ENCODE data around the gene NDOR1. TPM values are rescaled to one million over a fixed set of nuclear protein-coding genes. Genes with fewer than 3 reads are reported as not detected.

NDOR1 gene
- total and polyA plus RNA-seq, 5 donors from 2014 or later: 3.9 to 30.0 (median 5.3) TPM

GRCh38 chr9:137213160-137214060, 7.9 kb downstream of the NDOR1 start:
- Mint-ChIP-seq H3K27me3 (no peaks in the 10 kb centered on the region), H3K4me1 (peaks cover 0 to 2% (median 0%) of the 10 kb centered on the region in 4 donors), H3K36me3 (peaks cover 6% of the 10 kb centered on the region), H3K4me3 (no peak overlapping the region), H3K27ac (no peak overlapping the region), H3K9me3 (peaks cover 0 to 1% (median 0%) of the 10 kb centered on the region in 7 donors)
- H3K9me3 ChIP-seq (ENCODE audit: control insufficient read depth in 2 of 2, low read length in 2 of 2): no peaks in the 10 kb centered on the region
- ATAC-seq (ENCODE audit: low read depth in 2 of 2): no peak
- peaks cover 5% of the 10 kb centered on the region for H3K36me3 ChIP-seq (ENCODE audit: control insufficient read depth, insufficient read depth, low read length)
- H3K27me3 ChIP-seq (ENCODE audit: control insufficient read depth, insufficient read depth, low read length): no peaks in the 10 kb centered on the region
- H3K4me3 ChIP-seq (ENCODE audit: low read depth, low read length): no peak overlapping the region
- no peak for DNase-seq
- H3K27ac ChIP-seq (ENCODE audit: insufficient read depth, low read length, poor library complexity, severe bottlenecking): no peak overlapping the region
- no peaks in the 10 kb centered on the region for H3K4me1 ChIP-seq (ENCODE audit: control insufficient read depth, insufficient read depth, low read length, poor library complexity, severe bottlenecking)

DNA sequence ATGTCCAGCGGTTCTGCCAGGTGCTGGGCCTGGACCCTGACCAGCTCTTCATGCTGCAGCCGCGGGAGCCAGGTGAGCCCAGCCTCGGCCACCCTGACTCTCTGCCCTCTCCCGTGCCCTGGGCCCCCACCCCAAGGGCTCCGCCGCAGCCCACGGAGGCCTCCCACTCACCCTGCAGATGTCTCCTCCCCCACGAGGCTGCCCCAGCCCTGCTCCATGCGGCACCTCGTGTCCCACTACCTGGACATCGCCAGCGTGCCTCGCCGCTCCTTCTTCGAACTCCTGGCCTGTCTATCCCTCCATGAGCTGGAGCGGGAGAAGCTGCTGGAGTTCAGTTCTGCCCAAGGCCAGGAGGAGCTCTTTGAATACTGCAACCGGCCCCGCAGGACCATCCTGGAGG, 9.1 kb downstream of the NDOR1 start:
- Mint-ChIP-seq H3K4me1 (peaks cover 0 to 2% (median 0%) of the 10 kb centered on the region in 4 donors), H3K4me3 (peak overlapping the region in 1 of 4 donors; percentile 56), H3K9me3 (peaks cover 0 to 1% (median 0%) of the 10 kb centered on the region in 7 donors), H3K27me3 (no peaks in the 10 kb centered on the region), H3K27ac (no peak overlapping the region), H3K36me3 (no peaks in the 10 kb centered on the region)
- no peak overlapping the region for H3K27ac ChIP-seq (ENCODE audit: insufficient read depth, low read length, poor library complexity, severe bottlenecking)
- DNase-seq (no peak), ATAC-seq (ENCODE audit: low read depth in 2 of 2) (no peak)
- peaks cover 5% of the 10 kb centered on the region for H3K36me3 ChIP-seq (ENCODE audit: control insufficient read depth, insufficient read depth, low read length)
- H3K27me3 ChIP-seq (ENCODE audit: control insufficient read depth, insufficient read depth, low read length): no peaks in the 10 kb centered on the region
- no peaks in the 10 kb centered on the region for H3K4me1 ChIP-seq (ENCODE audit: control insufficient read depth, insufficient read depth, low read length, poor library complexity, severe bottlenecking)
- H3K4me3 ChIP-seq (ENCODE audit: low read depth, low read length): no peak overlapping the region
- no peaks in the 10 kb centered on the region for H3K9me3 ChIP-seq (ENCODE audit: control insufficient read depth in 2 of 2, low read length in 2 of 2)

GRCh38 chr9:137215196-137215986, 9.9 kb downstream of the NDOR1 start:
- peaks cover 0 to 1% (median 0%) of the 10 kb centered on the region in 7 donors for H3K9me3 Mint-ChIP-seq
- Histone ChIP-seq H3K27ac (ENCODE audit: insufficient read depth, low read length, poor library complexity, severe bottlenecking) (no peak overlapping the region), H3K27me3 (ENCODE audit: control insufficient read depth, insufficient read depth, low read length) (no peaks in the 10 kb centered on the region), H3K36me3 (ENCODE audit: control insufficient read depth, insufficient read depth, low read length) (peaks cover 3% of the 10 kb centered on the region), H3K4me1 (ENCODE audit: control insufficient read depth, insufficient read depth, low read length, poor library complexity, severe bottlenecking) (no peaks in the 10 kb centered on the region), H3K9me3 (ENCODE audit: control insufficient read depth in 2 of 2, low read length in 2 of 2) (no peaks in the 10 kb centered on the region), H3K4me3 (ENCODE audit: low read depth, low read length) (no peak overlapping the region)
- ATAC-seq (ENCODE audit: low read depth in 2 of 2): no peak
- no peaks in the 10 kb centered on the region for H3K36me3 Mint-ChIP-seq
- H3K27ac Mint-ChIP-seq: no peak overlapping the region
- DNase-seq: no peak
- no peaks in the 10 kb centered on the region for H3K27me3 Mint-ChIP-seq
- H3K4me3 Mint-ChIP-seq: no peak overlapping the region
- H3K4me1 Mint-ChIP-seq: peaks cover 0 to 2% (median 0%) of the 10 kb centered on the region in 4 donors

DNA sequence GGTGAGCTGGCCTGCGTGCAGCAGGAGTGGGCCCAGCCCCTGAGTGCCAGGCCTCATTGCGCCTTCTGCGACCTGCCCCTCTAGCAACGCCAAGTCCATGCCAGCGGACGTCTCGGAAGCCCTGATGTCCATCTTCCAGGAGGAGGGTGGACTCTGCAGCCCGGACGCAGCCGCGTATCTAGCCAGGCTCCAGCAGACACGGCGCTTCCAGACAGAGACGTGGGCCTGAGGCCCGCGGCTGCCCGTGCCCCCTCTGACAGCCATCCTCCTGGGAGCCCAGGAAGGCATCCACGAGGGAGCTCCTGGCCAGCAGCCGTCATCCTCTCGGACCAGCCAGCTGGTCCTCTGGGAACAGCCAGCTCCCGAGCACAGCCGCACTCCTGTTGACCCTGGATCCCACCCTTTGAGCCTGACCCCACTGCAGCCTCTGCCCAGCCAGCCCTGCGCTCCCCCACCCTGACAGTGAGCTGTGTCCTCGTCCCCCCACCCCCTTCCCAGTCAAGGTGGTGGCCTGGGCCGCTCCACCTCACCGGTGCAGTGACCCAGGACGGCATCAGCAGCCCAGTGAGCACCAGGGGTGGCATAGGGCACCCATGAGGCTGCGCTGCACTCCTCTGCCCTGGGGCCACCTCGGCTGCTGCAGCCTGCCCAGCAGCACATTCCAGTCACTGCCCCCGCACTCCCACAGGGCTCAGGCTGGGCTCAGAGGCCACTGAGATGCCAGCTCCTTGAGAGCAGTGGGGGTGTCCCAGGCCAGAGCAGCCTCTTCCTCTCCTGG, 10.9 kb downstream of the NDOR1 start:
- no peaks in the 10 kb centered on the region for H3K9me3 ChIP-seq (ENCODE audit: control insufficient read depth in 2 of 2, low read length in 2 of 2)
- no peaks in the 10 kb centered on the region for H3K4me1 ChIP-seq (ENCODE audit: control insufficient read depth, insufficient read depth, low read length, poor library complexity, severe bottlenecking)
- H3K27me3 ChIP-seq (ENCODE audit: control insufficient read depth, insufficient read depth, low read length): no peaks in the 10 kb centered on the region
- Mint-ChIP-seq H3K9me3 (peaks cover 0 to under 1% (median 0%) of the 10 kb centered on the region in 7 donors), H3K36me3 (no peaks in the 10 kb centered on the region), H3K4me3 (no peak overlapping the region), H3K27ac (no peak overlapping the region), H3K4me1 (no peaks in the 10 kb centered on the region), H3K27me3 (no peaks in the 10 kb centered on the region)
- H3K36me3 ChIP-seq (ENCODE audit: control insufficient read depth, insufficient read depth, low read length): no peaks in the 10 kb centered on the region
- ATAC-seq (ENCODE audit: low read depth in 2 of 2) (no peak), DNase-seq (no peak)
- H3K27ac ChIP-seq (ENCODE audit: insufficient read depth, low read length, poor library complexity, severe bottlenecking): no peak overlapping the region
- H3K4me3 ChIP-seq (ENCODE audit: low read depth, low read length): no peak overlapping the region

DNA sequence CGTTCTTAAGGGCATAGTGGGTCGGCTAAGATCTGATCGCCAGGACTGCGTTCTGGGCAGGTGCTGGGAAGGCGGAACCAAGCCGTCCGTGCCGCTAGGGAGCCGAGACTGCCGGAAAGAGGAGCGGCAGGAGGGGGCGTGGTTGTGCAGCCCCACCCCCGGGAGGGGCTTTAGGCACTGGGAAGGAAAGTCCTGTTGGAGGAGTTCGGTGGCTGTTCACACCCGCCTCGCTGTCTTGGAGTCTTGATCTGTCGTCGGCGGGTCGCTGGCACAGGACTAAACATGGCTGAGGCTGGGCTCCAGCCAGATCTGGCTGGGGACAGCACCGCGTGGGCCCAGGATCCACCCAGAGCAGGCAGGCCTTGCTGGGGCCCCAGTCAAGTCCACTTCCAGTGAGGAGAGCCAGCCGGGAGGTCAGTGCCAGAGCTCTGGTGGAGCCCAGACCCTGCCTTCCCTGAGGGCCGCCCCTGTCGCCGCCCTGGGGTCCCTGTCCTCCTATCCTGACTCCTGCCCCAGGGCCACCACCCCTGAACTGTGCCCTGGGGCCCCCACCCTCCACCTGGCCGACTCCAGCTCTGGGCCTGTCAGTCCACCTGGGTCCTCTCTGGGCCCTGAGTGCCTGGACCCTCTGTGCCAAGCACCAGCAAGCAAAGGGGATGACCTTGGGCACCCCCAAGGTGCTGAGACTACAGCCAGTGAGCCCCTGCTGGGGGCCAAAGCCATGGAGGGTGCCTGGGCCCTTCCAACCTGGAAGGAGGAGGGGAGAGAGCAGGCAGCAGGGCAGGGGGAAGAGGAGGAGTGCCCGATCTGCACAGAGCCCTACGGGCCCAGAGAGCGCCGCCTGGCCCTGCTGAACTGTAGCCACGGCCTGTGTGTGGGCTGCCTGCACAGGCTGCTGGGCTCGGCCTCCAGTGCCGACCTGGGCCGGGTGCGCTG, 12.0 kb downstream of the NDOR1 start:
- ATAC-seq (ENCODE audit: low read depth in 2 of 2): no peak
- H3K27me3 ChIP-seq (ENCODE audit: control insufficient read depth, insufficient read depth, low read length): no peaks in the 10 kb centered on the region
- no peak overlapping the region for H3K27ac Mint-ChIP-seq
- no peak for DNase-seq
- H3K27me3 Mint-ChIP-seq: no peaks in the 10 kb centered on the region
- peaks cover 4% of the 10 kb centered on the region for H3K4me1 ChIP-seq (ENCODE audit: control insufficient read depth, insufficient read depth, low read length, poor library complexity, severe bottlenecking)
- no peaks in the 10 kb centered on the region for H3K9me3 Mint-ChIP-seq
- no peaks in the 10 kb centered on the region for H3K4me1 Mint-ChIP-seq
- no peaks in the 10 kb centered on the region for H3K36me3 ChIP-seq (ENCODE audit: control insufficient read depth, insufficient read depth, low read length)
- H3K4me3 Mint-ChIP-seq: peak overlapping the region in 1 of 4 donors; percentile 47
- no peaks in the 10 kb centered on the region for H3K9me3 ChIP-seq (ENCODE audit: control insufficient read depth in 2 of 2, low read length in 2 of 2)
- no peak overlapping the region for H3K4me3 ChIP-seq (ENCODE audit: low read depth, low read length)
- H3K36me3 Mint-ChIP-seq: no peaks in the 10 kb centered on the region
- no peak overlapping the region for H3K27ac ChIP-seq (ENCODE audit: insufficient read depth, low read length, poor library complexity, severe bottlenecking)

- Mint-ChIP-seq H3K36me3 (no peaks in the 10 kb centered on the region), H3K4me1 (peaks cover 0 to 6% (median under 1%) of the 10 kb centered on the region in 4 donors), H3K4me3 (no peak overlapping the region), H3K27ac (no peak overlapping the region), H3K27me3 (no peaks in the 10 kb centered on the region), H3K9me3 (no peaks in the 10 kb centered on the region)
- no peak overlapping the region for H3K4me3 ChIP-seq (ENCODE audit: low read depth, low read length)
- no peaks in the 10 kb centered on the region for H3K9me3 ChIP-seq (ENCODE audit: control insufficient read depth in 2 of 2, low read length in 2 of 2)
- ATAC-seq (ENCODE audit: low read depth in 2 of 2) (no peak), DNase-seq (no peak)
- no peaks in the 10 kb centered on the region for H3K36me3 ChIP-seq (ENCODE audit: control insufficient read depth, insufficient read depth, low read length)
- no peaks in the 10 kb centered on the region for H3K27me3 ChIP-seq (ENCODE audit: control insufficient read depth, insufficient read depth, low read length)
- no peak overlapping the region for H3K27ac ChIP-seq (ENCODE audit: insufficient read depth, low read length, poor library complexity, severe bottlenecking)
- H3K4me1 ChIP-seq (ENCODE audit: control insufficient read depth, insufficient read depth, low read length, poor library complexity, severe bottlenecking): peaks cover 10% of the 10 kb centered on the region
These were observed 12.8 kb downstream of the NDOR1 start for GRCh38 chr9:137218212-137218753.

All from CD4-positive, CD25-positive, alpha-beta regulatory T cell (primary cell).